Lung (tissue), 12 donors: ENCODE results near the gene PALB2. TPM values are rescaled to one million over a fixed set of nuclear protein-coding genes. Genes with fewer than 3 reads are reported as not detected.

ENCODE experiments used
- ATAC-seq: fragments of 200-7000 bp; cut with Tn5 transposase; one replicate; pipeline ENCODE4 v1.9.1; 2020; ENCODE audit warnings: moderate number of reproducible peaks; ENCODE audit not compliant: insufficient read depth, low FRiP score
- DNase-seq, 3 donors: peaks; one replicate each; pipeline ENCODE4 v3.0.0-alpha.2; 2013 to 2017
- H3K27ac ChIP-seq, 2 donors: one replicate each; pipeline ENCODE4 v1.5.1; 2013; ENCODE audit warnings: mild to moderate bottlenecking in 2 of 2, moderate library complexity in 2 of 2, control low read depth in 1 of 2, inconsistent platforms in 1 of 2, low read depth in 1 of 2, low read length in 1 of 2
- H3K27me3 ChIP-seq, 3 donors: one replicate each; pipeline ENCODE4 v1.5.1; 2013; ENCODE audit warnings: low read length in 2 of 3; ENCODE audit not compliant: control insufficient read depth in 3 of 3, insufficient read depth in 3 of 3
- H3K36me3 ChIP-seq, 4 donors: one replicate each; pipeline ENCODE4 v1.5.1; 2013; ENCODE audit warnings: low read length in 4 of 4, mild to moderate bottlenecking in 1 of 4, moderate library complexity in 1 of 4; ENCODE audit not compliant: control insufficient read depth in 4 of 4, insufficient read depth in 4 of 4
- H3K4me1 ChIP-seq, 5 donors: one replicate each; pipeline ENCODE4 v1.5.1; 2013; ENCODE audit warnings: low read length in 5 of 5, mild to moderate bottlenecking in 2 of 5, moderate library complexity in 1 of 5; ENCODE audit not compliant: control insufficient read depth in 5 of 5, insufficient read depth in 5 of 5
- H3K4me3 ChIP-seq: one replicate; pipeline ENCODE4 v1.5.1; 2013; ENCODE audit warnings: mild to moderate bottlenecking, control low read depth, moderate library complexity
- H3K9ac ChIP-seq, 2 donors: one replicate each; pipeline ENCODE4 v1.5.1; 2013; ENCODE audit warnings: low read length in 2 of 2, control low read depth in 1 of 2; ENCODE audit not compliant: insufficient read depth in 1 of 2
- H3K9me3 ChIP-seq, 4 donors: one replicate each; pipeline ENCODE4 v1.5.1; 2013; ENCODE audit warnings: low read length in 3 of 4, mild to moderate bottlenecking in 1 of 4, moderate library complexity in 1 of 4; ENCODE audit not compliant: control insufficient read depth in 4 of 4, insufficient read depth in 3 of 4
- CTCF ChIP-seq: IDR thresholded peaks from 2 replicates; pipeline ENCODE4 v1.5.1; 2012; ENCODE audit warnings: mild to moderate bottlenecking; ENCODE audit errors: control extremely low read depth, extremely low read depth
- WGBS, 2 donors: extraction: QIAGEN DNeasy Blood & Tissue Kit; methylation state at CpG; one replicate each; pipeline ENCODE4 v1.1.7; 2013; 5-methylcytosine and 5-hydroxymethylcytosine counted together
- polyA plus RNA-seq, 2 donors: library from polyadenylated mRNA; stranded (reverse); fragments of 200-250 nt; gene quantifications; one replicate each; pipeline ENCODE4 v1.2.1, GENCODE V29; 2013
- total RNA-seq, 2 donors: library from RNA; depleted of rRNA in 1 of 2; stranded (reverse); fragments of >200 nt in 1 of 2; gene quantifications; one replicate each; pipeline ENCODE4 v1.2.1, GENCODE V29; 2014 to 2021
- donor health status: control.
- donor health status: control.
- donor health status: Bipolar disorder and iron deficiency.
- donor health status: healthy.
- donor health status: DM: yes; HTN: yes; CAD: no.

PALB2 gene
- total and polyA plus RNA-seq, 4 donors, result 6.3 to 12.9 (median 10.1) TPM

GRCh38 chr16:23683487-23683886, 42.4 kb upstream of the PALB2 start:
- Histone ChIP-seq H3K4me3 (no peak overlapping the region), H3K36me3 (peaks cover 0 to 47% (median 34%) of the 10 kb centered on the region in 4 donors), H3K9ac (no peak overlapping the region), H3K27ac (no peak overlapping the region), H3K9me3 (no peaks in the 10 kb centered on the region), H3K27me3 (no peaks in the 10 kb centered on the region), H3K4me1 (peaks cover 0 to 25% (median 8%) of the 10 kb centered on the region in 5 donors)
- TF ChIP-seq CTCF, result no peak
- ATAC-seq (no peak), DNase-seq (no peak)
- 95% methylated on average over 3 of the region's 3 CpGs for WGBS, 2 donors

- H3K9me3 ChIP-seq, result no peaks in the 10 kb centered on the region
- WGBS, 2 donors, result 68 to 76% methylated on average over 1 of the region's 1 CpG
- H3K36me3 ChIP-seq, result peaks cover 0 to 34% (median 23%) of the 10 kb centered on the region in 4 donors
- H3K4me3 ChIP-seq, result no peak overlapping the region
- H3K4me1 ChIP-seq, result peaks cover 0 to 30% (median 8%) of the 10 kb centered on the region in 5 donors
- H3K27ac ChIP-seq, result no peak overlapping the region
- no peak for TF ChIP-seq CTCF
- H3K9ac ChIP-seq, result no peak overlapping the region
- no peak for ATAC-seq
- no peaks in the 10 kb centered on the region for H3K27me3 ChIP-seq
- DNase-seq, result peak in 2 of 3 donors; percentile 55 to 74
These were observed 41.1 kb upstream of the PALB2 start for GRCh38 chr16:23682181-23682580.

- H3K9ac ChIP-seq, result peak overlapping the region in 1 of 2 donors; percentile 47
- 53 to 69% methylated on average over 6 of the region's 6 CpGs for WGBS, 2 donors
- DNase-seq (no peak), ATAC-seq (no peak)
- no peak overlapping the region for H3K4me3 ChIP-seq
- no peak overlapping the region for H3K27ac ChIP-seq
- H3K36me3 ChIP-seq, result peaks cover 0 to 32% (median 21%) of the 10 kb centered on the region in 4 donors
- no peak for TF ChIP-seq CTCF
- H3K27me3 ChIP-seq, result no peaks in the 10 kb centered on the region
- H3K9me3 ChIP-seq, result no peaks in the 10 kb centered on the region
- peaks cover 0 to 30% (median 8%) of the 10 kb centered on the region in 5 donors for H3K4me1 ChIP-seq
These were observed 38.9 kb upstream of the PALB2 start for GRCh38 chr16:23679986-23680336.

- 13 to 16% methylated on average over 24 of the region's 24 CpGs for WGBS, 2 donors
- H3K4me3 ChIP-seq, result no peak overlapping the region
- ATAC-seq, result no peak
- H3K36me3 ChIP-seq, result peaks cover 0 to 32% (median 23%) of the 10 kb centered on the region in 4 donors
- H3K4me1 ChIP-seq, result peaks cover 0 to 30% (median 8%) of the 10 kb centered on the region in 5 donors
- H3K27me3 ChIP-seq, result no peaks in the 10 kb centered on the region
- peak overlapping the region in 1 of 2 donors; percentile 47 for H3K9ac ChIP-seq
- no peaks in the 10 kb centered on the region for H3K9me3 ChIP-seq
- peak in 2 of 3 donors; percentile 25 to 48 for DNase-seq
- no peak for TF ChIP-seq CTCF
- H3K27ac ChIP-seq, result no peak overlapping the region
These were observed 38.3 kb upstream of the PALB2 start for GRCh38 chr16:23679274-23679985.
